ENCODE measurements around the gene UBASH3A.

Gene UBASH3A

DNA sequence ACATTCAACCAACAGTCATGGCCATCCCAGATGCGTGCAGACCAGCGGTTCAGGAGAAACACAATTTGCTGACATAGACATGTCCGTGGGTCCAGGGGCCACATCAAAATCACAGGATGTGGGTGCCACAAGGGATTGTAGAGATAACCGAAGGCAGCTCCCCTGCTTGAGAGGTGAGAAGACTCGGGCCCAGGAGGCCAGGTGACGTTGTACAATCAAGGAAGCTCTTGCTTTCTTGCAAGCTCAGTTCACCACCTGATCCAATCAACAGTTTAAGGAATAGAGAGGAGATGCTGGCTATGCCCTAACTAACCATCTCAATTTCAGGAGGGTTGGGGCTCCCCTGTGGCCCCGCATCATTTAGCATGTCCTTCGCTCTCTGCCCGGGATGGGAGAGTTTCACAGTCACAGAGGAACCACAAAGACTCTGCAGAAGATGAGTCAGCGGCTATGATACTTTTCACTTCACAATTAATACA is 19.5 kb downstream of the UBASH3A start:
- Histone ChIP-seq H3K4me1 (ENCODE audit: control insufficient read depth, insufficient read depth, low read length) (no peaks in the 10 kb centered on the region), H3K9me3 (ENCODE audit: control insufficient read depth, insufficient read depth, low read depth, low read length) (no peaks in the 10 kb centered on the region), H3K4me3 (ENCODE audit: low read depth, low read length) (no peak overlapping the region), H3K27ac (ENCODE audit: extremely low read depth, low read depth, low read length) (no peak overlapping the region), H3K36me3 (ENCODE audit: control insufficient read depth in 2 of 2, insufficient read depth in 1 of 2, low read length in 2 of 2) (no peaks in the 10 kb centered on the region)
- CTCF ChIA-PET, result interaction anchor here (1.1 kb wide), 1 partner anchor 85 kb away, joined by 5 read pairs; no protein-coding TSS in a partner anchor
- POLR2A ChIA-PET, result no interaction called here
- TF ChIP-seq ZNF514 (tag by site-specific recombination; IDR thresholded peaks at IDR 0.05) (no peak), ZNF785 (tag by site-specific recombination; IDR thresholded peaks at IDR 0.05) (no peak), ZNF174 (tag by site-specific recombination; IDR thresholded peaks at IDR 0.05) (no peak), ZNF184 (tag by site-specific recombination; IDR thresholded peaks at IDR 0.05) (no peak), ZNF48 (tag by site-specific recombination; IDR thresholded peaks at IDR 0.05) (no peak), ZNF157 (tag by site-specific recombination; IDR thresholded peaks at IDR 0.05) (no peak), ZNF747 (tag by site-specific recombination; IDR thresholded peaks at IDR 0.05) (no peak)
- TF ChIP-seq, protein P1, sequence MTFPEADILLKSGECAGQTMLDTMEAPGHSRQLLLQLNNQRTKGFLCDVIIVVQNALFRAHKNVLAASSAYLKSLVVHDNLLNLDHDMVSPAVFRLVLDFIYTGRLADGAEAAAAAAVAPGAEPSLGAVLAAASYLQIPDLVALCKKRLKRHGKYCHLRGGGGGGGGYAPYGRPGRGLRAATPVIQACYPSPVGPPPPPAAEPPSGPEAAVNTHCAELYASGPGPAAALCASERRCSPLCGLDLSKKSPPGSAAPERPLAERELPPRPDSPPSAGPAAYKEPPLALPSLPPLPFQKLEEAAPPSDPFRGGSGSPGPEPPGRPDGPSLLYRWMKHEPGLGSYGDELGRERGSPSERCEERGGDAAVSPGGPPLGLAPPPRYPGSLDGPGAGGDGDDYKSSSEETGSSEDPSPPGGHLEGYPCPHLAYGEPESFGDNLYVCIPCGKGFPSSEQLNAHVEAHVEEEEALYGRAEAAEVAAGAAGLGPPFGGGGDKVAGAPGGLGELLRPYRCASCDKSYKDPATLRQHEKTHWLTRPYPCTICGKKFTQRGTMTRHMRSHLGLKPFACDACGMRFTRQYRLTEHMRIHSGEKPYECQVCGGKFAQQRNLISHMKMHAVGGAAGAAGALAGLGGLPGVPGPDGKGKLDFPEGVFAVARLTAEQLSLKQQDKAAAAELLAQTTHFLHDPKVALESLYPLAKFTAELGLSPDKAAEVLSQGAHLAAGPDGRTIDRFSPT (tag by site-specific recombination; IDR thresholded peaks at IDR 0.05), result no peak

DNA sequence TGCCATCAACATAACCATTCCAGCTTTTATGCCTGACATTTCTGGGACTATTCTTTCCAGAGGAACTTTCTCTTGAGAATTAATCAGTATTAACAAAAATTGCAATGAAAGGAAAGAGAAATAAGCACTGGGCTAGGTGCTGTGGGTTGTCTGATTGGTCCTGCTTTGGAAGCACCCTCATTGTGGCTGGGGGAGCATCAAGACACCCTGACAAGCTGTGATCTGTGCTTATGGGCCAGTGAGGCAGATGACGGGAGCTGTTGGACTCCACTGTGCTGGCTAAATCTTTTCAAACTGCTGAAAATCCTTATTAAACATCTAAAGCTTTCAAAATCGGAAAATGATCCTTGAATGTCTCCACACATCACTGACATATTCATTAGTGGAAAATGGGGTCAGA is 20.0 kb downstream of the UBASH3A start:
- TF ChIP-seq ZNF16 (tag by site-specific recombination; IDR thresholded peaks at IDR 0.05; ENCODE audit: low read depth), result no peak
- TF ChIP-seq, protein P2, sequence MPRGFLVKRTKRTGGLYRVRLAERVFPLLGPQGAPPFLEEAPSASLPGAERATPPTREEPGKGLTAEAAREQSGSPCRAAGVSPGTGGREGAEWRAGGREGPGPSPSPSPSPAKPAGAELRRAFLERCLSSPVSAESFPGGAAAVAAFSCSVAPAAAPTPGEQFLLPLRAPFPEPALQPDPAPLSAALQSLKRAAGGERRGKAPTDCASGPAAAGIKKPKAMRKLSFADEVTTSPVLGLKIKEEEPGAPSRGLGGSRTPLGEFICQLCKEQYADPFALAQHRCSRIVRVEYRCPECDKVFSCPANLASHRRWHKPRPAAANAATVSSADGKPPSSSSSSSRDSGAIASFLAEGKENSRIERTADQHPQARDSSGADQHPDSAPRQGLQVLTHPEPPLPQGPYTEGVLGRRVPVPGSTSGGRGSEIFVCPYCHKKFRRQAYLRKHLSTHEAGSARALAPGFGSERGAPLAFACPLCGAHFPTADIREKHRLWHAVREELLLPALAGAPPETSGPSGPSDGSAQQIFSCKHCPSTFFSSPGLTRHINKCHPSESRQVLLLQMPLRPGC (tag by site-specific recombination; IDR thresholded peaks at IDR 0.05), result no peak
- POLR2A ChIA-PET, result no interaction called here
- CTCF ChIA-PET, result interaction anchor here (1.1 kb wide), 1 partner anchor 85 kb away, joined by 5 read pairs; no protein-coding TSS in a partner anchor
- Histone ChIP-seq H3K27ac (ENCODE audit: extremely low read depth, low read depth, low read length) (no peak overlapping the region), H3K9me3 (ENCODE audit: control insufficient read depth, insufficient read depth, low read depth, low read length) (no peaks in the 10 kb centered on the region), H3K36me3 (ENCODE audit: control insufficient read depth in 2 of 2, insufficient read depth in 1 of 2, low read length in 2 of 2) (no peaks in the 10 kb centered on the region), H3K4me1 (ENCODE audit: control insufficient read depth, insufficient read depth, low read length) (no peaks in the 10 kb centered on the region), H3K4me3 (ENCODE audit: low read depth, low read length) (no peak overlapping the region)

DNA sequence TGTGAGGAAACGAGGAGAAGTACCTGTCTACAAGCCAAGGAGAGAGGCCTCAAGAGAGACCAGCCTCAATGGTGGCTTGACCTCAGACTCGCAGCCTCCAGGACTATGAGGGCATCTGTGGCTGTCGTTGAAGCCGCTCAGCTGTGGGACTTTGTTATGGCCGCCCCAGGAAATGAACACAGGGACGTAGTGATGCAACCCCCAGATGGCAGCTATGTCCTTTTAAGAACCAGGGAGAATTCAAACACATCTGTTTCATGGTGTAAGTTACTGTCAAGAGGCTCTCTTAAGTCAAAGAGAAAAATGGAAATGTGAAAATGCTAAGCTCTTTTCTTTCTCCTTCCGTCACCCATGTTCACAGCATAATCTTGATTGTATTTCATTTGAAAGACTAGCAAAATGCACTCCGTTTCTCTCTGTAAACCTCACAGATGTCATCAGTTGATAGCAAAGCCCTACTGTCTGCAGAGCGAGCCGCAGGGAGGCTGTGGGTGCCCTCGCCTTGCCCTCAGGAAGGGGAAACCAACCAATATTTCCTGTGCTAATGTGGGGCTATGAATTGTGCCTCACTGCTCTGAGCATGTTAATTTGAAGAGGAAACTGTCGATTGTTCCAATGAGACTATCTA is 21.3 kb downstream of the UBASH3A start:
- H3K27ac ChIP-seq (ENCODE audit: extremely low read depth, low read depth, low read length), result no peak overlapping the region
- no peaks in the 10 kb centered on the region for H3K36me3 ChIP-seq (ENCODE audit: control insufficient read depth in 2 of 2, insufficient read depth in 1 of 2, low read length in 2 of 2)
- ChIA-PET POLR2A (no interaction called here), CTCF (interaction anchor here (1.1 to 1.3 kb wide), 2 partner anchors 43 to 64 kb away, joined by 3 read pairs; no protein-coding TSS in a partner anchor)
- H3K4me3 ChIP-seq (ENCODE audit: low read depth, low read length), result no peak overlapping the region
- H3K4me1 ChIP-seq (ENCODE audit: control insufficient read depth, insufficient read depth, low read length), result no peaks in the 10 kb centered on the region
- no peaks in the 10 kb centered on the region for H3K9me3 ChIP-seq (ENCODE audit: control insufficient read depth, insufficient read depth, low read depth, low read length)
- no peak for TF ChIP-seq ZNF214 (tag by site-specific recombination; IDR thresholded peaks at IDR 0.05; ENCODE audit: borderline replicate concordance)
- no peak for TF ChIP-seq ZNF37A (tag by site-specific recombination; IDR thresholded peaks at IDR 0.05)
- TF ChIP-seq, protein P3, sequence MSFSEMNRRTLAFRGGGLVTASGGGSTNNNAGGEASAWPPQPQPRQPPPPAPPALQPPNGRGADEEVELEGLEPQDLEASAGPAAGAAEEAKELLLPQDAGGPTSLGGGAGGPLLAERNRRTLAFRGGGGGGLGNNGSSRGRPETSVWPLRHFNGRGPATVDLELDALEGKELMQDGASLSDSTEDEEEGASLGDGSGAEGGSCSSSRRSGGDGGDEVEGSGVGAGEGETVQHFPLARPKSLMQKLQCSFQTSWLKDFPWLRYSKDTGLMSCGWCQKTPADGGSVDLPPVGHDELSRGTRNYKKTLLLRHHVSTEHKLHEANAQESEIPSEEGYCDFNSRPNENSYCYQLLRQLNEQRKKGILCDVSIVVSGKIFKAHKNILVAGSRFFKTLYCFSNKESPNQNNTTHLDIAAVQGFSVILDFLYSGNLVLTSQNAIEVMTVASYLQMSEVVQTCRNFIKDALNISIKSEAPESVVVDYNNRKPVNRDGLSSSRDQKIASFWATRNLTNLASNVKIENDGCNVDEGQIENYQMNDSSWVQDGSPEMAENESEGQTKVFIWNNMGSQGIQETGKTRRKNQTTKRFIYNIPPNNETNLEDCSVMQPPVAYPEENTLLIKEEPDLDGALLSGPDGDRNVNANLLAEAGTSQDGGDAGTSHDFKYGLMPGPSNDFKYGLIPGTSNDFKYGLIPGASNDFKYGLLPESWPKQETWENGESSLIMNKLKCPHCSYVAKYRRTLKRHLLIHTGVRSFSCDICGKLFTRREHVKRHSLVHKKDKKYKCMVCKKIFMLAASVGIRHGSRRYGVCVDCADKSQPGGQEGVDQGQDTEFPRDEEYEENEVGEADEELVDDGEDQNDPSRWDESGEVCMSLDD (tag by site-specific recombination; IDR thresholded peaks at IDR 0.05), result no peak
- TF ChIP-seq, protein P4, sequence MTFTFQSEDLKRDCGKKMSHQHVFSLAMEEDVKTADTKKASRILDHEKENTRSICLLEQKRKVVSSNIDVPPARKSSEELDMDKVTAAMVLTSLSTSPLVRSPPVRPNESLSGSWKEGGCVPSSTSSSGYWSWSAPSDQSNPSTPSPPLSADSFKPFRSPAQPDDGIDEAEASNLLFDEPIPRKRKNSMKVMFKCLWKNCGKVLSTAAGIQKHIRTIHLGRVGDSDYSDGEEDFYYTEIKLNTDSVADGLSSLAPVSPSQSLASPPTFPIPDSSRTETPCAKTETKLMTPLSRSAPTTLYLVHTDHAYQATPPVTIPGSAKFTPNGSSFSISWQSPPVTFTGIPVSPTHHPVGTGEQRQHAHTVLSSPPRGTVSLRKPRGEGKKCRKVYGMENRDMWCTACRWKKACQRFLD (tag by site-specific recombination; IDR thresholded peaks at IDR 0.05), result no peak
- TF ChIP-seq ZNF169 (tag by site-specific recombination; IDR thresholded peaks at IDR 0.05), result no peak
- TF ChIP-seq ZNF112 (tag by site-specific recombination; IDR thresholded peaks at IDR 0.05), result no peak
- TF ChIP-seq ZNF146 (tag by site-specific recombination; IDR thresholded peaks at IDR 0.05), result no peak
- no peak for TF ChIP-seq SALL2 (tag by site-specific recombination; IDR thresholded peaks at IDR 0.05; ENCODE audit: borderline replicate concordance)
- no peak for TF ChIP-seq SP2 (tag by site-specific recombination; IDR thresholded peaks at IDR 0.05)
- TF ChIP-seq ZNF544 (tag by site-specific recombination; IDR thresholded peaks at IDR 0.05), result no peak
- no peak for TF ChIP-seq ZNF621 (tag by site-specific recombination; IDR thresholded peaks at IDR 0.05)
- TF ChIP-seq, protein P5, sequence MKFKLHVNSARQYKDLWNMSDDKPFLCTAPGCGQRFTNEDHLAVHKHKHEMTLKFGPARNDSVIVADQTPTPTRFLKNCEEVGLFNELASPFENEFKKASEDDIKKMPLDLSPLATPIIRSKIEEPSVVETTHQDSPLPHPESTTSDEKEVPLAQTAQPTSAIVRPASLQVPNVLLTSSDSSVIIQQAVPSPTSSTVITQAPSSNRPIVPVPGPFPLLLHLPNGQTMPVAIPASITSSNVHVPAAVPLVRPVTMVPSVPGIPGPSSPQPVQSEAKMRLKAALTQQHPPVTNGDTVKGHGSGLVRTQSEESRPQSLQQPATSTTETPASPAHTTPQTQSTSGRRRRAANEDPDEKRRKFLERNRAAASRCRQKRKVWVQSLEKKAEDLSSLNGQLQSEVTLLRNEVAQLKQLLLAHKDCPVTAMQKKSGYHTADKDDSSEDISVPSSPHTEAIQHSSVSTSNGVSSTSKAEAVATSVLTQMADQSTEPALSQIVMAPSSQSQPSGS (tag by site-specific recombination; IDR thresholded peaks at IDR 0.05; ENCODE audit: low read depth), result no peak
- TF ChIP-seq HOXD13 (CRISPR knock-in tag; IDR thresholded peaks at IDR 0.05; ENCODE audit: borderline replicate concordance), result no peak
